RWPE2 (cell line): ENCODE results near the gene TPH2.

ENCODE experiments used
- ATAC-seq: fragments of 200-7000 bp; cut with Tn5 transposase; 3 replicates; pipeline ENCODE4 v1.9.1; 2021; ENCODE audit warnings: low read depth
- DNase-seq: peaks from one replicate; pipeline ENCODE4 v3.0.0-alpha.2; 2020; ENCODE audit warnings: low spot score
- H3K27ac ChIP-seq: fragments of 450-650 bp; 2 replicates; pipeline ENCODE4 v1.5.1; 2017; ENCODE audit warnings: mild to moderate bottlenecking; ENCODE audit not compliant: poor library complexity, severe bottlenecking
- H3K27me3 ChIP-seq: fragments of 250-450 bp; sonication (Bioruptor Pico); 2 replicates; pipeline ENCODE4 v1.5.1; 2021; ENCODE audit warnings: mild to moderate bottlenecking, moderate library complexity; ENCODE audit not compliant: insufficient read depth, poor library complexity, severe bottlenecking
- H3K36me3 ChIP-seq: fragments of 250-450 bp; sonication (Bioruptor Pico); 2 replicates; pipeline ENCODE4 v1.5.1; 2020; ENCODE audit warnings: low read depth, mild to moderate bottlenecking, moderate library complexity
- H3K4me1 ChIP-seq: fragments of 250-450 bp; sonication (Bioruptor Pico); 2 replicates; pipeline ENCODE4 v1.5.1; 2021; ENCODE audit warnings: mild to moderate bottlenecking, moderate library complexity; ENCODE audit not compliant: insufficient read depth, poor library complexity, severe bottlenecking
- H3K4me3 ChIP-seq: fragments of 250-450 bp; sonication (Bioruptor Pico); 2 replicates; pipeline ENCODE4 v1.5.1; 2021; ENCODE audit warnings: mild to moderate bottlenecking, moderate library complexity; ENCODE audit not compliant: severe bottlenecking
- H3K9me3 ChIP-seq: fragments of 250-450 bp; sonication (Bioruptor Pico); 2 replicates; pipeline ENCODE4 v1.5.1; 2021; ENCODE audit warnings: mild to moderate bottlenecking, moderate library complexity; ENCODE audit not compliant: severe bottlenecking
- CTCF ChIP-seq: fragments of 450-650 bp; IDR thresholded peaks from one replicate; pipeline ENCODE4 v1.5.1; 2017; ENCODE audit warnings: mild to moderate bottlenecking, moderate library complexity; ENCODE audit not compliant: poor library complexity, severe bottlenecking

The TPH2 gene

GRCh38 chr12:71969330-71969729 is 30.7 kb downstream of the TPH2 start:
- Histone ChIP-seq H3K27ac (no peak overlapping the region), H3K36me3 (no peaks in the 10 kb centered on the region), H3K4me3 (no peak overlapping the region), H3K9me3 (no peaks in the 10 kb centered on the region), H3K4me1 (no peaks in the 10 kb centered on the region), H3K27me3 (peaks cover 2% of the 10 kb centered on the region)
- no peak for ATAC-seq
- TF ChIP-seq CTCF, result no peak
- no peak for DNase-seq

- ATAC-seq (no peak), DNase-seq (no peak)
- Histone ChIP-seq H3K36me3 (no peaks in the 10 kb centered on the region), H3K4me3 (no peak overlapping the region), H3K9me3 (no peaks in the 10 kb centered on the region), H3K27ac (no peak overlapping the region), H3K27me3 (peaks cover 2% of the 10 kb centered on the region), H3K4me1 (no peaks in the 10 kb centered on the region)
- TF ChIP-seq CTCF, result no peak
Observed at GRCh38 chr12:71970031-71970430, 31.4 kb downstream of the TPH2 start.

GRCh38 chr12:71972441-71973074 is 33.9 kb downstream of the TPH2 start:
- Histone ChIP-seq H3K4me1 (no peaks in the 10 kb centered on the region), H3K27ac (no peak overlapping the region), H3K36me3 (no peaks in the 10 kb centered on the region), H3K9me3 (no peaks in the 10 kb centered on the region), H3K27me3 (peaks cover 2% of the 10 kb centered on the region), H3K4me3 (no peak overlapping the region)
- no peak for ATAC-seq
- DNase-seq, result no peak
- no peak for TF ChIP-seq CTCF

- Histone ChIP-seq H3K9me3 (no peaks in the 10 kb centered on the region), H3K4me3 (no peak overlapping the region), H3K27ac (no peak overlapping the region), H3K4me1 (no peaks in the 10 kb centered on the region), H3K27me3 (peaks cover 2% of the 10 kb centered on the region), H3K36me3 (no peaks in the 10 kb centered on the region)
- DNase-seq (no peak), ATAC-seq (no peak)
- TF ChIP-seq CTCF, result no peak
Observed at GRCh38 chr12:71973687-71974086, 35.0 kb downstream of the TPH2 start.

- no peaks in the 10 kb centered on the region for H3K36me3 ChIP-seq
- no peaks in the 10 kb centered on the region for H3K9me3 ChIP-seq
- TF ChIP-seq CTCF, result no peak
- H3K4me3 ChIP-seq, result no peak overlapping the region
- H3K4me1 ChIP-seq, result no peaks in the 10 kb centered on the region
- no peak overlapping the region for H3K27ac ChIP-seq
- no peaks in the 10 kb centered on the region for H3K27me3 ChIP-seq
- ATAC-seq, result no peak
- no peak for DNase-seq
Observed at GRCh38 chr12:71980538-71980937, 41.9 kb downstream of the TPH2 start.
